ENCODE results near the gene PPFIA4. TPM values are rescaled to one million over a fixed set of nuclear protein-coding genes. Genes with fewer than 3 reads are reported as not detected.

PPFIA4 gene
- total RNA-seq, 1 donor from 2014 or later, result 0.29 TPM

GRCh38 chr1:203036135-203036534 is 9.8 kb downstream of the PPFIA4 start:
- TF ChIP-seq CTCF (IDR thresholded peaks at IDR 0.05), result no peak
- no peak overlapping the region for H3K27ac Mint-ChIP-seq
- peaks cover 10% of the 10 kb centered on the region for H3K27me3 Mint-ChIP-seq
- H3K36me3 Mint-ChIP-seq (ENCODE audit: low read depth), result no peaks in the 10 kb centered on the region
- peaks cover 3% of the 10 kb centered on the region for H3K4me1 Mint-ChIP-seq
- H3K9me3 Mint-ChIP-seq, result no peaks in the 10 kb centered on the region
- no peak overlapping the region for H3K4me3 Mint-ChIP-seq
- DNase-seq, result no peak
- no peak for ATAC-seq (ENCODE audit: low read depth)
- intact Hi-C loops (cut with micrococcal nuclease), result no loop called here
- ChIA-PET CTCF (no interaction called here), POLR2A (no interaction called here)

- H3K27me3 Mint-ChIP-seq, result peaks cover 10% of the 10 kb centered on the region
- POLR2A ChIA-PET, result no interaction called here
- no peaks in the 10 kb centered on the region for H3K36me3 Mint-ChIP-seq (ENCODE audit: low read depth)
Observed at GRCh38 chr1:203036537-203036936, 10.2 kb downstream of the PPFIA4 start.

GRCh38 chr1:203037509-203038190 is 11.4 kb downstream of the PPFIA4 start:
- Mint-ChIP-seq H3K4me1 (peaks cover 3% of the 10 kb centered on the region), H3K27ac (no peak overlapping the region), H3K36me3 (ENCODE audit: low read depth) (no peaks in the 10 kb centered on the region), H3K9me3 (no peaks in the 10 kb centered on the region), H3K27me3 (peaks cover 10% of the 10 kb centered on the region), H3K4me3 (no peak overlapping the region)
- intact Hi-C loops (cut with micrococcal nuclease), result loop anchor here (2.0 kb wide), 2 partner anchors 303 to 449 kb away; no protein-coding TSS in a partner anchor
- TF ChIP-seq CTCF (IDR thresholded peaks at IDR 0.05), result no peak
- ChIA-PET CTCF (no interaction called here), POLR2A (no interaction called here)
- ATAC-seq (ENCODE audit: low read depth), result no peak
- DNase-seq, result no peak

More at GRCh38 chr1:203036537-203036936, 10.2 kb downstream of the PPFIA4 start:
- DNase-seq (no peak), ATAC-seq (ENCODE audit: low read depth) (no peak)
- Mint-ChIP-seq H3K4me1 (peaks cover 3% of the 10 kb centered on the region), H3K27ac (no peak overlapping the region), H3K4me3 (no peak overlapping the region), H3K9me3 (no peaks in the 10 kb centered on the region)
- intact Hi-C loops (cut with micrococcal nuclease), result no loop called here
- CTCF ChIA-PET, result no interaction called here
- TF ChIP-seq CTCF (IDR thresholded peaks at IDR 0.05), result no peak

- POLR2A ChIA-PET, result no interaction called here
- Mint-ChIP-seq H3K36me3 (ENCODE audit: low read depth) (no peaks in the 10 kb centered on the region), H3K27ac (no peak overlapping the region), H3K4me1 (peaks cover 3% of the 10 kb centered on the region), H3K9me3 (no peaks in the 10 kb centered on the region), H3K27me3 (peaks cover 12% of the 10 kb centered on the region), H3K4me3 (no peak overlapping the region)
- no peak for TF ChIP-seq CTCF (IDR thresholded peaks at IDR 0.05)
- intact Hi-C loops (cut with micrococcal nuclease), result loop anchor here (2.0 kb wide), 2 partner anchors 303 to 449 kb away; no protein-coding TSS in a partner anchor
- no peak for ATAC-seq (ENCODE audit: low read depth)
- no peak for DNase-seq
- CTCF ChIA-PET, result interaction anchor here (1.0 to 3.3 kb wide), 5 partner anchors 10 to 187 kb away, joined by 3 to 81 read pairs (median 5); no protein-coding TSS in a partner anchor
Observed at GRCh38 chr1:203038217-203038741, 12.0 kb downstream of the PPFIA4 start.

GRCh38 chr1:203038891-203039608 is 12.8 kb downstream of the PPFIA4 start:
- no peak overlapping the region for H3K27ac Mint-ChIP-seq
- peaks cover 12% of the 10 kb centered on the region for H3K27me3 Mint-ChIP-seq
- H3K36me3 Mint-ChIP-seq (ENCODE audit: low read depth), result no peaks in the 10 kb centered on the region
- no peak overlapping the region for H3K4me3 Mint-ChIP-seq
- intact Hi-C loops (cut with micrococcal nuclease), result loop anchor here (1.0 to 2.0 kb wide), 4 partner anchors 133 to 448 kb away; no protein-coding TSS in a partner anchor
- peak; percentile 95 for TF ChIP-seq CTCF (IDR thresholded peaks at IDR 0.05)
- H3K9me3 Mint-ChIP-seq, result no peaks in the 10 kb centered on the region
- H3K4me1 Mint-ChIP-seq, result peaks cover 3% of the 10 kb centered on the region
- ATAC-seq (ENCODE audit: low read depth), result peak; percentile 96
- DNase-seq, result peak; percentile 43
- CTCF ChIA-PET, result interaction anchor here (0.6 to 3.3 kb wide), 27 partner anchors 9 to 663 kb away, joined by 3 to 81 read pairs (median 4); partner anchors contain the start of gene PPFIA4
- POLR2A ChIA-PET, result no interaction called here
